Measurements from ENCODE around the gene MAML2.

The MAML2 gene

DNA sequence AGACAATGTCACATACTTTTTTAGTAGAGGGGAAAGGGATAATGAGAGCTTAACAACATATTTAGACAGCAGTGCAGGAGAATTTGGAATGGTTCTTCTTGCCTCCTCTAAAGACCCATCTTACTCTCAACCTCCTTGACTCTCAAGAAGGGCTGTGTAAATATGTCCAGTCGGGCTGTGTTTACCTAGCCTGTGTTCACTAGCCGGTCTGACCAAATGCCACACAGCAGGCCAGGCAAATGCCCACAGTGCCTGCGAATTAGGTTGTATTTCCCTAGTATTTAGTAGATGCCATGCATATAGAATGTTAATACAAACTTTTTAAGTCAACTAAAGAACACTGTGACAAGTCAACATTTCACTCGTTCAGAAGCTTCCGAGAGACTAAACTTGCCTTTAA is 367.7 kb downstream of the MAML2 start:
- DNase-seq (ENCODE audit: low read depth in 2 of 2), result no peak

- DNase-seq (ENCODE audit: low read depth in 2 of 2), result no peak
Measured at GRCh38 chr11:95972060-95972459, 370.9 kb downstream of the MAML2 start.

DNA sequence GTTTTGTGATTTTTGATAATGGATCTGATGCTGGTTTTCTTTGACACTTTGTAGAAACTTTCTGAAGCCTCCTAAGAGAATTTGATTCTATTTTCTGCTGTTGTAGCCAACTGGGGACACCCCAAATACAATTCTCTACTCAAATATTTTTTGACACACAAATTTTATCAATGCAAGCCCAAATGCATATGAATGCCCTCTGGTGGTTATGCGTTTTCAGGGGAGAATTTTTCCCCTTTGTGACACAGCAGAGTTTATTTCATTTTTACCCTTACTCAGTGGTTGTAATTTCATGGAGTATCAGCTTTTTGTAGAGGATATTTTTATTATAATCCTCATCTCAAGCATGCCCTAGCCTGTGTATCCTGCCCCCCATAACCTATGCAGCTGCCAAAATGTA is 374.4 kb downstream of the MAML2 start:
- no peak for DNase-seq (ENCODE audit: low read depth in 2 of 2)

DNA sequence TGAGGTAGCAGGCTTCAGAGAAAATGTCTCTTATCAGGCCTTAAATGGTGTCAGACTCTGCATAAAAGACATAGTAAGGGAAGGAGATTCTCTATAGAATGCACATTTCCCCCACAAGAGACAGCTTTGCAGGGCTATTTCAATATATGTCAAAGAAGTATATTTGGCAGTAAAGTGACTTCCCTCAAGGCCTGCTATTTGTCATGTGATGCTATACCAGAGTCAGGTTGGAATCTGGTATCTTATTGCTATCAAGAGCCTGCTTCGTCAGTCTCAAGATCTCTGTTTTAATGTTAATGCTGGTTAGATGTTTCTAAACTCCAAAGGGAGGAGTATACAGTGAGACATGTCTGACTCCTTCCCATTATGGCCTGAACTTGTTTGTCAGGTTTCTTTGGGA is 378.7 kb downstream of the MAML2 start:
- no peak for DNase-seq (ENCODE audit: low read depth in 2 of 2)

GRCh38 chr11:95961758-95962157 is 381.2 kb downstream of the MAML2 start:
- no peak for DNase-seq (ENCODE audit: low read depth in 2 of 2)

- no peak for DNase-seq (ENCODE audit: low read depth in 2 of 2)
Measured at GRCh38 chr11:95950905-95951304, 392.1 kb downstream of the MAML2 start.

DNA sequence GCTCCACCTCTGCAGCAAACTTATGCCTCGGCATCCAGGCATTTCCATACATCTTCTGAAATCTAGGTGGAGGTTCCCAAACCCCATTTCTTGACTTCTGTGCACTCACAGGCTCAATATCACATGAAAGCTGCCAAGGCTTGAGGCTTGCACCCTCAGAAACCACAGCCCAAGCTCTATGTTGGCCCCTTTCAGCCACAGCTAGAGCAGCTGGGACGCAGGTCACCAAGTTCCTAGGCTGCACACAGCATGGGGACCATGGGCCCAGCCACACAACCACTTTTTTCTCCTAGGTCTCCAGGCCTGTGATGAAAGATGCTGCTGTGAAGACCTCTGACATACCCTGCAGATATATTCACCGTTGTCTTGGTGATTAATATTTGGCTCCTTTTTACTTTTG is 394.4 kb downstream of the MAML2 start:
- DNase-seq (ENCODE audit: low read depth in 2 of 2), result no peak

- no peak for DNase-seq (ENCODE audit: low read depth in 2 of 2)
Measured at GRCh38 chr11:95944623-95945022, 398.4 kb downstream of the MAML2 start.

- no peak for DNase-seq (ENCODE audit: low read depth in 2 of 2)
Measured at GRCh38 chr11:95943546-95943945, 399.4 kb downstream of the MAML2 start.

- no peak for DNase-seq (ENCODE audit: low read depth in 2 of 2)
Measured at GRCh38 chr11:95939091-95939490, 403.9 kb downstream of the MAML2 start.

DNA sequence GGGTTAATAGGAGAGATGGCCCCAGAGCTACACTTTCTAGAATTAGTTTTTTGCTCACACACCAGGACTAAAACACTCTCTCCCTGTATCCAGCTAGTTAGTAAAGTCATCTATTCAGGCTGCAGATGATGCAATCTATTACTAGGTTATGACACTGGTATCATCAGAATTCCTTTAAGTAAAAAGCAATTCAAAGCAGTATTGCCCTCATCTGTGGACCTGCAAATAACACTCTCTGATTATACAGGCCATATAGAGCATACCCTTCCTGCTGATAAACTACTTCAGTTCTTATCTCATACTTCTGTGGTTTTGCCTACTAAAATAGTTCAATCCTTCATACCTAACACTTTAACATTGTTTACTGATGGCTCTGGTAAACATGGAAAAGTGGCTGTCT is 405.6 kb downstream of the MAML2 start:
- DNase-seq (ENCODE audit: low read depth in 2 of 2), result no peak

GRCh38 chr11:95933594-95933993 is 409.4 kb downstream of the MAML2 start:
- no peak for DNase-seq (ENCODE audit: low read depth in 2 of 2)

DNA sequence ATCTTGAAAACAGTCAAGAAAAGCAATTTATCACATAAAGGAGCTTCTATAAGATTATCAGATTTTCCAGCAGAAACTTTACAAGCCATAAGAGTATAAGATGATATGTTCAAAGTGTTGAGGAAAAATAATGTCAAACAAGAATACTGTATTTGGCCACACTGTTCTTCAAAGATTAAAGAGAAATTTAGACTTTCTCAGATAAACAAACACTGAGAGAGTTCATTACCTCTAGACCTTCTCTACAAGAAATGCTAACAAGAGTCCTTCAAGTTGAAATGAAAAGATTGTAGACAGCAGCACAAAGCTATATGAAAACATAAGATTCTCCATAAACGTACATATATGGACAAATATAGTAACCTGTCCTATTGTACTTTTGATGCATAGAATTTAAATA is 411.1 kb downstream of the MAML2 start:
- DNase-seq (ENCODE audit: low read depth in 2 of 2), result no peak

GRCh38 chr11:95930948-95931347 is 412.0 kb downstream of the MAML2 start:
- DNase-seq (ENCODE audit: low read depth in 2 of 2), result no peak

DNA sequence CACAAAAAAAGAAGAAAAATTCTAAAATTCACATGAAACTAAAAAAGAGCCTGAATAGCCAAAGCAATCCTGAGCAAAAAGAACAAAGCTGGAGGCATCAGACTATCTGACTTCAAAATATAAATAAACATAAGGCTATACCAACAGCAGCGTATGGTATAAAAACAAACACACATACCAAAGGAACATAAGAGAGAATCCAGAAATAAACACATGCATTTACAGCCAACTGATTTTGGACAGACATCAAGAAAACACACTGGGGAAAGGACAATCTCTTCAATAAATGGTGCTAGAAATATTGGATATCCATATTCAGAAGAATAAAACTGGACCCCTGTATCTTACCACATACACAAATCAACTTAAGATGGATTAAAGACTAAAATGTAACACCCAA is 416.3 kb downstream of the MAML2 start:
- no peak for DNase-seq (ENCODE audit: low read depth in 2 of 2)
